Cerebellar cortex (tissue), 1 donor: Measurements from ENCODE around the gene EIF6.
"Not testable (repeated sequence)": the region's sequence is repeated elsewhere in the genome, so short reads cannot be mapped to it uniquely, and the experiment has no call there.

ENCODE experiments used
- DNase-seq: peaks from one replicate; pipeline ENCODE4 v3.0.0-alpha.2; 2015; ENCODE audit warnings: low spot score

The EIF6 gene

DNA sequence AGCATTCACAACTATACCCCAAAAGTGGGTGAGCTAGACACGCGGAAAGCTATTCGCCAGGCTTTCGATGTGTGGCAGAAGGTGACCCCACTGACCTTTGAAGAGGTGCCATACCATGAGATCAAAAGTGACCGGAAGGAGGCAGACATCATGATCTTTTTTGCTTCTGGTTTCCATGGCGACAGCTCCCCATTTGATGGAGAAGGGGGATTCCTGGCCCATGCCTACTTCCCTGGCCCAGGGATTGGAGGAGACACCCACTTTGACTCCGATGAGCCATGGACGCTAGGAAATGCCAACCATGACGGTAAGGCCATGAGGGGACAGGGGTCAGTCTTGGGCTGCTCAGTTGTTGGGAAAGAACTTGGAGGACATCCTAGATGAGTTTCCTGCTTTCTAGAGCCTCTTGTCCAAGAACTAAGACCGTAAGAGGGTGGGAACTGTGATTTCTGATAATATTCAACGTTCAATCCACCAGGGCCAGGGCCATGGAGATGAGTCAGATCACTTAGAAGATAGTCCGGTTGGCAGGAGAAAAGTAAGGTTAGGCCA is 30.0 kb downstream of the EIF6 start:
- DNase-seq, result no peak

DNA sequence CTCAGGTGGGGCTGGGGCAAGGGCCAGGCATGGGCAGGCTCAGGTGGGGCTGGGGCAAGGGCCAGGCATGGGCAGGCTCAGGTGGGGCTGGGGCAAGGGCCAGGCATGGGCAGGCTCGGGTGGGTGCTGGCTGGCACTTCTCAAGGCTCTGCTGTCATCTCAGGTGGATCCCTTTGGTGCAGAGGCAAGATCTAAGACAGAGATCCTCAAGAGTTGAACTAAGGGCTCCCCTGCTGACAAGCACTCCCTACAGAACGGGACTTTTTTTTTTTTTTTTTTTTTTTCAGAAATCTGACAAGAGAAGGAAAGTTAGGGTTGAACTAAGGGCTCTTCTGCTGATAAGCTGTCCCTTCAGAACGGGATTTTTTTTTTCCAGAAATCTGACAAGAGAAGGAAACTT is 31.6 kb downstream of the EIF6 start:
- DNase-seq, result no peak

GRCh38 chr20:35252598-35252997 is 32.0 kb downstream of the EIF6 start:
- DNase-seq, result not testable (repeated sequence)

- DNase-seq, result no peak
Measured at GRCh38 chr20:35252037-35252461, 32.5 kb downstream of the EIF6 start.

DNA sequence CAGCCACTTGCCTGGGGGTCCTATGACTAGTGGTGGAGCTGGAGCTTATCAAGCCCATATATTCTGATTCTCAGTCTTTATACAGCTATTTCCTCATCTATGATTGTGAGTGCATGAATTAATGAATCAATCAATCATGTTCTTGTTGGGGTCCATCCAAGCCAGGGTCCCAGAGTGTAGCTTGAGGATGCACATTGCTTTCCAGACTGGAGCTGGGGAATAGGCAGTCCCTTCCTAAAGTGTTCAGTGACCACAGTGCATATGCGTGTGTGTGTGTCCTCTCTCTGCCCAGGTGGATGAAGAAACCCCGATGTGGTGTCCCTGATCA is 33.0 kb downstream of the EIF6 start:
- no peak for DNase-seq

GRCh38 chr20:35248641-35249475 is 35.7 kb downstream of the EIF6 start:
- DNase-seq, result peak; percentile 97

DNA sequence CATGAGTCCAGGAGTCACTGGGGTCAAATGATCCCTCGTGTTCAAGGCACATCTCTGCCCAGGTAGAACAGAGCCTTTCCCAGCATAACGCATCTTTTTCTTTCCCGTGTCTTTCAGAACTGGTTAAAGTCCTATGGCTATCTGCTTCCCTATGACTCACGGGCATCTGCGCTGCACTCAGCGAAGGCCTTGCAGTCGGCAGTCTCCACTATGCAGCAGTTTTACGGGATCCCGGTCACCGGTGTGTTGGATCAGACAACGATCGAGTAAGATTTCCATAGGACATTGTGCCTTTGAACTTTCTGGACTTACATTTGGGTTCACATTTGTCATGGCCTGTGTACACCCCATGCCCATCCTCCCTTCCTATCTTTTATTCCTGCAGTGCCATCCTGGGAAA is 37.8 kb downstream of the EIF6 start:
- no peak for DNase-seq

GRCh38 chr20:35243986-35244385 is 40.6 kb downstream of the EIF6 start:
- no peak for DNase-seq

DNA sequence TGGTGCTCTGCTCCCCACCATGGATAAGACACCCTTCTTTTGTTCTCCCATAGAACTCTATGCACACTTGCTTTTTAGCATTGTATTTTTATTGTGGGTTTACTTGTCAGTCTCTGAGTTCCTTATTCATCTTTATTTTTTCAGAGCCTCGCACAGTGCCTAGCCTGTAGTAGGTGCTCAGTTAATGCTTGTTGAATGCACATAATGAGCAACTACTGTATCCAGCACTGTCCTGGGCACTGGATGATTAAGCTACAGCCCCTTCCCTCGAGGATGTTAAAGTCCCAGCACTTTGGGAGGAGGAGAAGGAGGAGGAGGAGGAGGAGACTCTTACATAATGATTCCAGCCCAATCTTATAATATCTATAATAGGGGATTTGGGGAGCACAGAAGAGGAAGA is 41.3 kb downstream of the EIF6 start:
- DNase-seq, result no peak

DNA sequence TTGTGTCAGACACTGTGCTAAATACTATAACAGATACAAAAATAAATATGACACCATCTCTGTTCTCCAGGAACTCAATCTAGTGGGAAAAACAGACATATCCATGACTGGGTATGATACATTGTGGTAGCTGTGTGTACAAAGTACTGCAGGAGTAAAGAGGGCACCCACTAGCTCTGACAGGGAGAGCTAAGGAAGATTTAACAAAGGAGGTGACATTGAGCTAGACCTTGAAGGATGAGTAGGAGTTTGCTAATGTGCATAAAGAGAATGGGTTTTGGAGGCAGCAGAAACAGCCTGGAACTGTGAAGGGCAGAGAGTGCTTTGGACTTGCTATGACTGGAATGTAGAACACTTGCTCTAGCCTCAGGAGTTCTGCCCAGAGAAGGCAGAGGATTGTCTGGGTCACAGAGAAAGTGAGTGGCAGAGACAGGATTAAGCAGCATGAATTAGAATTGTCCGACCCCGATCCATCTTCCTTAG is 43.7 kb downstream of the EIF6 start:
- DNase-seq, result peak; percentile 45

- DNase-seq, result peak; percentile 78
Measured at GRCh38 chr20:35240083-35240810, 44.3 kb downstream of the EIF6 start.

GRCh38 chr20:35238735-35239134 is 45.8 kb downstream of the EIF6 start:
- DNase-seq, result no peak

- peak; percentile 56 for DNase-seq
Measured at GRCh38 chr20:35238170-35238569, 46.4 kb downstream of the EIF6 start.

- no peak for DNase-seq
Measured at GRCh38 chr20:35237486-35237885, 47.1 kb downstream of the EIF6 start.

DNA sequence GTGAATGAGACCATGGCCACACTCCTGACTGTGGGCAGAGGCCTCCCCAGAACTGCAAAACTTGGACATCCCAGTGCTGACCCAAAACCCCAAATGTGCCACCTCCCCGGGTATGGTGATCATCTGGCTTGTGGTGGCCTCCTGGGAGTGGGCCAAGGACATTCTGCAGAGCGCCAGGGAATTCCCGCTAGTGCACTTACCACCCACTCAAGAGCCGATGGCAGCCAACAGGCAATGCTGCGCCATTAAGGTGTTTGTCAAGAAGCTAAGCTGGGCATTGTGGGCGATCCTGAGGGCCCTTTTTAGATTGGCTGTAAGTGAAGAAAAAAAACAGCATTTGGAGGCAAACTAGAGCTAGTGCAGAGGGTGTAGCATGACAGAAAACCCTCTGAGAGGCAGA is 48.7 kb downstream of the EIF6 start:
- DNase-seq, result peak; percentile 78

DNA sequence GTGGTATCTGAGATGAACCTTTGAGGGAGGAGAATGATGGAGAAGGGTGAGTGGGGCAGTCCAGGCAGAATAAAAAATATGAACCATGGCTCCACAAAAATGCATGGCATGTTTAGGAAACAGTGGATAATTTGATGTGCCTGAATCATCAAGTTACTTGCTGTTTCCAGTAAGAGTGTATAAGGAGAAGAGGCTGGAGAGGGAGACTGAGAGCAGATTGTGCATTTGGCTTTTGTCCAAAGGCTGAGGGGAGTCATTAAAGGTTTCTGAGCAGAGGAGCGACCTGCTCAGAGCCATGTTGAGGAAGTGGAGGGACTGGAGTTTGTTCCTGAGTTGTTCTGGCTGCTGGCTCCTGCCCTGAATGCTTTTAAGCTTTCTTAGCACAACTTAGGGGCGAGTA is 52.0 kb downstream of the EIF6 start:
- DNase-seq, result peak; percentile 82
